Stimulated activated CD8-positive, alpha-beta memory T cell treated with anti-CD3 and anti-CD28 coated beads, Interleukin-12 subunit alpha, Interleukin-12 subunit beta, amount 100 ng/mL, for 24 hours (primary cell): Measurements from ENCODE around the gene CST11.

Experiments used
- DNase-seq: peaks from one replicate; pipeline ENCODE4 v3.0.0-alpha.2; 2020; ENCODE audit errors: extremely low read depth

CST11 gene

DNA sequence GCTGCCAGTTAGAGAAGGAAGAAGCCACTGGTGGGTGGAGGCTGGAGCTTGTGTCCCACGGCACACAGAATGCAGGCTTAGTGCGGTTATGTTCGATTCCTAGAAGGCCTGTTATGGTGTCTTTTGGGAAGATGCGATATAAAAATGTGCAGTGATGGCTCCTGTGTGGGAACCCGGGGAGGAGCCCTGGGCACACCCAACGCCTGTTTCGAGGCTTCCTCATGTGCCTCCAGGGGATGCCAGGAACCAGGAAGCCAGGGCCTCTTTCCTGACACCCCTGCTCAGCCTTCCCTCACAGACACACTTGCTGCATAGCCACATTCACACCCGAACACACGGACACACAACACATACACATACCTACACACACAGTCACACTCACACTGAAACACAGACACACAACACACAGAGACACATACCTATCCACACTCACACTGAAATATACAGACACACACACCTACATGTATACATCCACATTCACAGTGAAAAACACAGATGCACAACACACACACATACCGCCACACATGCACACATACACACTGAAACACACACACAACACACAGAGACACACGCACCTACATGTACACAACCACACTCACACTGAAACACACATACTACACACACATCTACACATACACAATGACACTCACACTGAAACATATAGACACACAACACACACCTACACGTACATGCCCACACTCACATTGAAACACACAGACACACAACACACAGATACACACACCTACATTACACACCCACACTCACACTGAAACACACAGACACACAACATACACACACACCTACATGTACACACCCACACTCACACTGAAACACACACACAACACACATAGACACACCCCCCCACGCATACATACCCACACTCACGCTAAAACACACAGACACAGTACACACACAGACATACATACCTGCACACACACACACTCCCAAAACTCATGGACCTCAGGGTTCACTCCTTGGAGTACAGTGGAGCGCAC lies 1.2 kb upstream of the CST11 start:
- DNase-seq, result no peak

DNA sequence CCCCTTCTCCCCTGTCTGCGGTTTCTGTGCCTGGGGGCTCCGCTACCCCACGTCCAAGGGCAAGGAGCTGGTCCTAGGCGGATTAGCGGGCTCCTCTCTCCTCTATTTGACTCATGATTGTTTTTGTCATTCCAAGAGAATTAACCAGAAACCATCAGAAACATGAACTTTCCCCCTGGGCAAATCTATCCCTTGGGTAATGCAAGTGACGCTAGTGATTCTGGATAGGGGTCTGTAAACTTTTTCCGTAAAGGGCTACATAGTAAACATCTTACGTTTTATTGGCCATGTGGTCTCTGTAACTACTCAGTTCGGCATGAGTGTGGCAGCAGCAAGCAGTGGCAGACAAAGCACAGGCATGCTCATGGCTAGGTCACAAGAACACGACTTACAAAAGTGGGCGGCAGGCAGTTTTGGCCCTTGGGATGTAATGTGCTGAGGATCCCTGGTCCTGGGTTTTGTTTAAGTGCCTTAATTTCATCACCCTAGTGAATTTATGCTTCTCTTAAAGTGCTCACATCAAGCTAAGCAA lies 654 bp downstream of the CST11 start:
- DNase-seq, result no peak

DNA sequence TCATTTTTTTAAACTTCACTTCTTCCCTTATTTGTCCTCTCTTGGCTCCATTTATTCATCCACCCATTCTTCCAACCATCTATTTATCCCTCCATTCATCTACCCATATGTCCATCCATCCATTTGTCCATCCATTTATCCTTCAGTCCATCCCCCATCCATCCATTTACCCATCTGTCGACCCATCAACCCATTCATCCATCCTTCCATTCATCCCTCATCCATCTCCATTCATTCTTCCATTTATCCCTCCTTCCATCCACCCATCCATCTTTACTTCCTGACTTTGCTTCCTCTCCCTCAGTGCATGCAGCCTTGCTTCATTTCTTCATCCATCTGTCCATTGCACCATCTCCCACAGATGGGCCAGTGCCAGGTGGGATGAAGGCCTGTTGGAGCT lies 1.8 kb downstream of the CST11 start:
- DNase-seq, result no peak

DNA sequence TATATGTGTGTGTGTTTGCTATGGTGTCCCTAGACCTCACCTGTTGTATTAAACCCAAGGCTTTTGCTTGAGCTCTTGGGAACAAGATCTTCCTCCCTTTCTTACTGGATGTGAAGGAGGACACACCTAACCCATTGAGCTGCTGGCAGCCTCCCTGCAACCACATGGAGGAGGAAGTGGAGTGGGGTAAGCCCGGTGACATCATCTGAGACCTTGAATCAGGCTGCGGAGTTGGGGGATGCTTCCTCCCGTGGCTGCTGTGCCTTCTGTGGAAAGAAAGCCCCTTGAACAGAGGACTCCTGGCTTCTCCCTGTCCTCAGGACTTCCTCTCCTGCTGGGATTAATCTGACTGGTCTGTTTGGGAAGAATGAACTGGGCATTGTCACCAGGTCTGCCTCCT lies 3.3 kb downstream of the CST11 start:
- DNase-seq, result no peak

- no peak for DNase-seq
Observed at GRCh38 chr20:23448167-23448566, 4.5 kb downstream of the CST11 start.

GRCh38 chr20:23446505-23446904 lies 6.2 kb downstream of the CST11 start:
- no peak for DNase-seq

- no peak for DNase-seq
Observed at GRCh38 chr20:23445596-23446217, 7.0 kb downstream of the CST11 start.

DNA sequence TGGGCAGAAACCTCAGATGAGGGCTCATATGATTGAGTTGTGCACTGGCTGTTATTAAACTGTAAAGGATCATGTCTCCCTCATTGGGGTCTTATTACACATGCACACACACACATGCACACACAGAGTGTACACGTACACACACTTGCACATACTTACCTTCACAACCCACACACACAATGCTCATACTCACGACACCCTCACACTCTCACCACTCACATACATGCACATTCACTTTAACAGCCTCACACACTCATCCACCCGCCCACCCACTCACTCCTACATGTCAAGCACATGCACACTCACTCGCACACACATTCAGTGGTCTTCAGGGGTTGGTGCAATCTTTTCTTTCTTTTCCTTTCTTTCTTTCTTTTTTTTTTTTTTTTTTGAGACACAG lies 7.8 kb downstream of the CST11 start:
- DNase-seq, result no peak

DNA sequence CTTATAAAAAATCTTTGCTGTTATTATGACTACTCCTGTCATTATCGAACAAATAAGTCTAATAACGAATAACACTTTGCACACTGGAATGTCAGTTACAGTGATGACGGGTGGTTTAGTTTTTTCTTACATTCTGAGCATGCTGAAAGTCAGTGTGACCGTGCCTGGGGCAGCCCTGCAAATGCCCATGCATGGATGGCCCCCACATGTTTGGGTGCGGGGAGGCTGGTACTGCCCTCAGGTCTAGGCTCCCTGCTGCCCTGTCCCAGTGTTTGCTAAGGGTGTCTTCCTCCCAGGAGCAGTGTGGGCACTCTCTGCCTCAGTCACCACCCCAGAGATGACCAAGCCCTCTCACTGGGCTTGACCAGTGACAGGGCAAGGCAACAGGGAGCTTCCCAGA lies 10.2 kb downstream of the CST11 start:
- no peak for DNase-seq

- no peak for DNase-seq
Observed at GRCh38 chr20:23441850-23442313, 10.8 kb downstream of the CST11 start.

GRCh38 chr20:23440004-23440403 lies 12.7 kb downstream of the CST11 start:
- no peak for DNase-seq

- DNase-seq, result no peak
Observed at GRCh38 chr20:23438661-23439060, 14.0 kb downstream of the CST11 start.

GRCh38 chr20:23437126-23437899 lies 15.4 kb downstream of the CST11 start:
- no peak for DNase-seq

- DNase-seq, result no peak
Observed at GRCh38 chr20:23436681-23437080, 16.0 kb downstream of the CST11 start.

- no peak for DNase-seq
Observed at GRCh38 chr20:23435626-23436539, 16.8 kb downstream of the CST11 start.

- DNase-seq, result no peak
Observed at GRCh38 chr20:23434521-23435313, 18.0 kb downstream of the CST11 start.

- no peak for DNase-seq
Observed at GRCh38 chr20:23433628-23434027, 19.0 kb downstream of the CST11 start.

- DNase-seq, result no peak
Observed at GRCh38 chr20:23425129-23425528, 27.5 kb downstream of the CST11 start.

GRCh38 chr20:23420943-23421931 lies 31.4 kb downstream of the CST11 start, which contains the start of gene NAPB:
Gene NAPB (minus strand): TSS chr20:23421488. CDS start chr20:23421402, 86 bp downstream.
- peak; percentile 86 for DNase-seq
